NT2/D1 (cell line): ENCODE measurements around the gene PELI2.

Experiments
- YY1 ChIP-seq: IDR thresholded peaks from 2 replicates; pipeline ENCODE4 v1.6.1; 2011; ENCODE audit not compliant: insufficient read length, insufficient read depth
- ZNF274 ChIP-seq: IDR thresholded peaks from 2 replicates; pipeline ENCODE4 v1.6.1; 2011; ENCODE audit warnings: mild to moderate bottlenecking, low read depth, low read length

GRCh38 chr14:56112781-56113180 is 5.4 kb upstream of the PELI2 start:
- no peak for TF ChIP-seq YY1
- TF ChIP-seq ZNF274: no peak
